Epithelial cell of esophagus (primary cell): Measurements from ENCODE around the gene S100A11.
"Not testable (repeated sequence)": the region's sequence is repeated elsewhere in the genome, so short reads cannot be mapped to it uniquely, and the experiment has no call there.

Experiments
- DNase-seq: peaks from one replicate; pipeline ENCODE4 v3.0.0; 2010; ENCODE audit warnings: low read depth
- H3K4me3 ChIP-seq: 2 replicates; pipeline ENCODE4 v1.5.1; 2011; ENCODE audit warnings: mild to moderate bottlenecking, low read length, control low read depth
- TF ChIP-seq, protein P1 (sequence below): IDR thresholded peaks from 2 replicates; pipeline ENCODE4 v1.5.1; 2011; ENCODE audit warnings: low read depth, mild to moderate bottlenecking, low read length, control low read depth, inconsistent platforms; ENCODE audit not compliant: insufficient read depth; ENCODE audit errors: missing control alignments

Gene S100A11

GRCh38 chr1:152036267-152037216, at the start of gene S100A11:
TSS of gene S100A11 (minus strand) at chr1:152037004. CDS start at chr1:152036915, 89 bp downstream.
- TF ChIP-seq, protein P1, sequence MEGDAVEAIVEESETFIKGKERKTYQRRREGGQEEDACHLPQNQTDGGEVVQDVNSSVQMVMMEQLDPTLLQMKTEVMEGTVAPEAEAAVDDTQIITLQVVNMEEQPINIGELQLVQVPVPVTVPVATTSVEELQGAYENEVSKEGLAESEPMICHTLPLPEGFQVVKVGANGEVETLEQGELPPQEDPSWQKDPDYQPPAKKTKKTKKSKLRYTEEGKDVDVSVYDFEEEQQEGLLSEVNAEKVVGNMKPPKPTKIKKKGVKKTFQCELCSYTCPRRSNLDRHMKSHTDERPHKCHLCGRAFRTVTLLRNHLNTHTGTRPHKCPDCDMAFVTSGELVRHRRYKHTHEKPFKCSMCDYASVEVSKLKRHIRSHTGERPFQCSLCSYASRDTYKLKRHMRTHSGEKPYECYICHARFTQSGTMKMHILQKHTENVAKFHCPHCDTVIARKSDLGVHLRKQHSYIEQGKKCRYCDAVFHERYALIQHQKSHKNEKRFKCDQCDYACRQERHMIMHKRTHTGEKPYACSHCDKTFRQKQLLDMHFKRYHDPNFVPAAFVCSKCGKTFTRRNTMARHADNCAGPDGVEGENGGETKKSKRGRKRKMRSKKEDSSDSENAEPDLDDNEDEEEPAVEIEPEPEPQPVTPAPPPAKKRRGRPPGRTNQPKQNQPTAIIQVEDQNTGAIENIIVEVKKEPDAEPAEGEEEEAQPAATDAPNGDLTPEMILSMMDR = no peak
- DNase-seq = peak; percentile 93
- peak within 1 kb of the TSS; percentile 93 for H3K4me3 ChIP-seq

GRCh38 chr1:152084853-152085252, 48.0 kb upstream of the S100A11 start:
- H3K4me3 ChIP-seq = no peak overlapping the region
- TF ChIP-seq, protein P1 = no peak
- no peak for DNase-seq

DNA sequence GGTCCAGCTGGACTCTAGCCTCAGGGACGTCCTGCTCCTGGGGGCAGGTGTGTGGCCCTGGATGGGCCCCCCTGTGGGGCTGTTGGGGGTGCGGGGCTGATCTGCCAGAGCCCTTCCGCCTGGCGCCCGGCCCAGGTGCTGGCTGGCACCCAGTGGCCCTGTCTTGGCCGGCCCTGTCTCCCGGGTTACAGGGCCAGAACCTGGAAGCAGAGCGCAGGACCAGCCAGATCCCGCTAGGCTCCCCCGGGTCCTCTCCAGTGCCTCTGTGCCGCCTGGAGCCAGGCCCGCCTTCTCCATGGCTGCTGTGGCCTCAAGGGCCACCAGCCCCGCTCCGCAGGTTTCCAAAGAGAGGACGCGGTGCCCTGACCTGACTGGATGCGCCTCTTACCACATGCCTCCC, 44.2 kb upstream of the S100A11 start:
- not testable (repeated sequence) for DNase-seq, H3K4me3 ChIP-seq

DNA sequence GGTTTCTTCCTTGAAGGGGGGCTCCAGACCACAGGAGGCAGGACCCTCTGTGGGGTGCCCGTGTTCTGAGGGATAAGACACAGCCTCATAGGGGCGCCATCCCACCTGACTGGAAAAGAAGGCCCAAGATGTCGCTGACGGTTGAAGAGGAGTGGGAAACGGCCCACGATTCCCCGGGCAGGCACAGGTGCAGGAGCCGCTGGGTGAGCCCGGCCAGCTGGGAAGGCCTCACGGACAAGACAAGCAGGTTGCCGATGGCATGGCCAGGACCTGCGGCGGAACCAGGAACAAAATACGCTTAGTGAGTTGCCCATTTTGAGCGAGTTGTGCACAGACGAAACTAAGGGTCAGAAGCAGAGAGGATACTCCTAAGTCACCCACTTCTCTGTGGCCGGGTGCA, 43.7 kb upstream of the S100A11 start:
- not testable (repeated sequence) for H3K4me3 ChIP-seq, DNase-seq

- TF ChIP-seq, protein P1 = no peak
- H3K4me3 ChIP-seq = no peak overlapping the region
- DNase-seq = no peak
Measured at GRCh38 chr1:152078831-152079441, 42.1 kb upstream of the S100A11 start.

DNA sequence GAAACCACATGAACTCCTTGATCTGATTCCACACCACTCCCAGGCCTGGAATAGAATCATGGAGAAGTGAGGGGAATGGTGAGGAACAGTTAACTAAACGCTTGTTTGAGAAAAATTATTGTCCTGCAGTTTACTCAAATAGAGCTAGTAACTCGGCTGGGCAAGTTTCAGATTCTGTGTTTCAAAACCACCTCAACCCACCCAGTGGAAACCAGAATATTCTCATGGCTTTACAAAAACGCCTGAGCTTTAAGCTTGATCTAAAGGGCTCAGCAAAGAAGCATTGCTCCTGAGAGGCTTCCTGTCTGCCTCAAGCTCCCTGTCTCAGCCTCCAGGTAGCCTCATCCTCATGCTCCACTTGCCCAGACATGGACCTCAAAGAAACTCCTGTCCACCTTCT, 35.5 kb upstream of the S100A11 start:
- no peak overlapping the region for H3K4me3 ChIP-seq
- TF ChIP-seq, protein P1 = no peak

GRCh38 chr1:152071123-152071522, 34.3 kb upstream of the S100A11 start:
- no peak overlapping the region for H3K4me3 ChIP-seq
- TF ChIP-seq, protein P1 = no peak
- no peak for DNase-seq

More for the DNA sequence above, 35.5 kb upstream of the S100A11 start:
- DNase-seq = no peak

DNA sequence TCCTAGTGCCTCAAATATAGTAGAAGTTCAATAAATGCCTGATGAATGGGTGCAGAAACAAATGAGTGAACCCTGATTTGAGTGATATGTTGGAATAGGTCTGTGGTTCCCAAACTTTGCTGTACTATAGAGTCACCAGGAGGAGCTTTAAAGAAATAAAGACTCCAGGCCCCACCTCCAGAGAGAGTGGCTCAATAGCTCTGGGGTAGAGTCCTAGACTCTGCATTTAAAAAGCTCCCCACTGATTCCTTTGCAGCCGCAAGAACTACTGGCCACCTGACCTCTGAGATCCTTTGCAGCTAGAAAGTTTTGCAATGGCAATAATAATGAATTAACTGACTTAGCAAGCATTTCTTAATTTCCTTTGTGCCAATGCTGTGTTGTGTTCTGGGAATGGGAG, 31.1 kb upstream of the S100A11 start:
- H3K4me3 ChIP-seq = no peak overlapping the region
- DNase-seq = no peak
- TF ChIP-seq, protein P1 = no peak
